ENCODE data around the gene PCNX3. TPM values are rescaled to one million over a fixed set of nuclear protein-coding genes. Genes with fewer than 3 reads are reported as not detected.

PCNX3 gene
- total and polyA plus RNA-seq, 2 of the 4 experiments (the other 2 are of a cell fraction) = 5.6 to 33.2 TPM

DNA sequence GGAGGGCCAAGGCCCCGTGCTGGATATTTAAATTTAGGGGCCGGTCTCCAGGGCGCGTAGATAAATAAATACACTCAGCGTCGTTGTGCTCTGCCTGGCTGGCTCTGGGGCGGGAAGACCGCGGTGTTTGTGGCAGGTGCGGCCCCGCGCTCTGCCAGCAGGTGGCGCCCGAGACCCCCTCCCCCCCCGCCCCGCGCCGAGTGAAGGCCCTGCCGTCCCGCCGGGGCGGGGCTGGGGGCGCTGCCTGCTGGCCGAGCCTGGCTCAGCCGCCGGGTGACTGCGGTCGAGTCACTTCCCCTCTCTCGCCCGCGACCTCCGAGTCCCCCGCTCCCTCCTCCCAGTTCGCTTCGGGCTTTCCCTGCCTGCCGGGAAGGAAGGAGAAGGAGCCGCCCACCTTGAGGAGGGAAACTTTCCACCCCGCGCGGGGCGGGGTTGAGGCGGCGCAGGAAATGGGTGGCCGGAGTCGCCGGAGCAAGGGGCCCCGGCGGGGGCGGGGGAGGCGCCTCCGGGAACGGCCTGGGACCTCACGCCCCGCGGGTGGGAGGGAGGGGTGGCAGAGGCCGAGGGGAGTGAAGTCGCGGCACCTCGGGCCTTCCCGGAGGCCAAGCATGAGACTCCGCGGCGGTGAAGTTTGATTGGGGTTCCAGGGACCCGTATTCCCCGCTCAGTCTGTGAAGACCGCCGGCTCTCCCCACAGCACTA is 41.3 kb upstream of the PCNX3 start (continued):
- peak; percentile 98 for TF ChIP-seq MAZ (IDR thresholded peaks at IDR 0.05; ENCODE audit: borderline replicate concordance, low read depth, low read length)
- TF ChIP-seq CEBPB (IDR thresholded peaks at IDR 0.05; ENCODE audit: low read depth, low read length) = no peak

DNA sequence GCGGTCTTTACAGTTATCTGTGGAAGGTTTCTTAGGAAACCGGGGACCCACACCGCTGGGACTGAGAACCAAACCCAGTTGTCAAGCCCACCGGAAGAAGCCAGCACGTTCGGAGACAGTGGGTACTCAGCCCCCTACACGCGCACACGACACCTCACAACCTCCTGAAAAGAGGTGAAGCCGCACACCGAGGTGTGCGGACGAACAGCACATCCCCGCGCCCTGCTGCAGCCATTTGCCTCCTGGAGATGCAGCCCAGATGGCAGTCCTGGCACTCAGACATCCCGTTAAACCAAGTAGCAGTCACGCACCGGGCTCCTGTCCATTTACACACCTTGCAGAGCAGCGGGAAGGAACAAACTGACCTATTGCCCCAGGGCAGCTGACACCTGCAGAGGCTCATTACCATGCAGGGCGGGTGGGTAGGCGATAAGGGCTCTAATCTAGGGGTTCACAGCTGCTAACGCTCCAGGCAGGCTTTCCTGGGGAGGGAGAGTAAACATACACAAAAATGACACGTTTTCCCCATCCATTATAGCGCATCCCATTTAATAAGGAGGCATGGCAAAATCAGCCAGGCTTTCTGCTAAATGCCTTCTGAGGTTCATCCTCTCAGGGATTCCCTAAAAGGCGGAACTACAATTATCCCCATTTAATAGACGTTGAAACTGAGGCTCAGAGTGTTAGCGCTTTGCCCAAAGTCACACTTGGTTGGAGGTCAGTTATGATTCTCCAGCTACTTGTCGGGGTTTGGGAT is 40.6 kb upstream of the PCNX3 start:
- H2BK120ac ChIP-seq (ENCODE audit: low read depth, low read length) = peak overlapping the region; percentile 83
- ChIA-PET CTCF (no interaction called here), POLR2A (ENCODE audit: unreplicated experiment) (no interaction called here)
- H3K23ac ChIP-seq (ENCODE audit: low read depth, low read length) = peak overlapping the region; percentile 93
- peaks cover 8% of the 10 kb centered on the region for H3K9me1 ChIP-seq (ENCODE audit: insufficient read depth, low read length)
- no peaks in the 10 kb centered on the region for H3K9me3 ChIP-seq (ENCODE audit: control insufficient read depth, insufficient read depth, low read length)
- peak overlapping the region; percentile 11; the same call in 1 of the 2 replicates for H3K18ac ChIP-seq (ENCODE audit: low read depth, low read length)
- peak overlapping the region; percentile 86 for H4K5ac ChIP-seq (ENCODE audit: low read depth, low read length)
- peaks cover 24 to 73% of the 10 kb centered on the region in 2 experiments for H3K79me1 ChIP-seq (ENCODE audit: low read depth in 1 of 2, low read length in 2 of 2)
- dilution Hi-C loops (cut with HindIII; ENCODE audit: low sequenced_read_pairs, unreplicated experiment) (no loop called here), intact Hi-C loops (cut with micrococcal nuclease) (loop anchor here (5.0 kb wide), 2 partner anchors 32 to 193 kb away; partner anchors contain the start of gene SLC25A45), in situ Hi-C loops (cut with MboI; ENCODE audit: low sequenced_read_pairs) (no loop called here)
- H2BK15ac ChIP-seq (ENCODE audit: low read depth, low read length) = peak overlapping the region; percentile 76; the same call in 2 of the 3 replicates
- H3K4me1 ChIP-seq (ENCODE audit: control insufficient read depth, insufficient read depth, low read length) = peaks cover 33% of the 10 kb centered on the region
- H3K4ac ChIP-seq (ENCODE audit: low read depth, low read length) = peak overlapping the region; percentile 96
- H4K91ac ChIP-seq (ENCODE audit: insufficient read depth, low read depth, low read length) = peak overlapping the region; percentile 80
- peak overlapping the region; percentile 58 to 90; a peak in 3 of 4 replicates for H4K8ac ChIP-seq (ENCODE audit: low read depth in 2 of 2, low read length in 2 of 2)
- peak overlapping the region; percentile 76 for H2BK5ac ChIP-seq (ENCODE audit: low read depth, low read length, poor library complexity, severe bottlenecking)
- no peak for ATAC-seq (ENCODE audit: low read depth)
- H3K14ac ChIP-seq (replicated peaks; ENCODE audit: low read depth, low read length) = peak overlapping the region; percentile 96
- H3K4me3 ChIP-seq (ENCODE audit: insufficient read depth, low read depth, low read length) = peak overlapping the region; percentile 58
- peak overlapping the region; percentile 34; the same call in 1 of the 2 replicates for H2BK20ac ChIP-seq (ENCODE audit: low read depth, low read length)
- H2AFZ ChIP-seq (replicated peaks; ENCODE audit: low read length, poor library complexity) = peak overlapping the region; percentile 90
- H2AK5ac ChIP-seq (ENCODE audit: low read depth, low read length) = peak overlapping the region; percentile 98
- H3K27me3 ChIP-seq (ENCODE audit: control insufficient read depth, insufficient read depth, low read length) = no peaks in the 10 kb centered on the region
- peak overlapping the region; percentile 72 for H3K9ac ChIP-seq (ENCODE audit: low read depth, low read length)
- peak overlapping the region; percentile 70 for H3K56ac ChIP-seq (ENCODE audit: extremely low read depth, insufficient read depth, low read length)
- H3K4me2 ChIP-seq (ENCODE audit: low read depth, low read length) = peak overlapping the region; percentile 87
- DNase-seq = no peak
- TF ChIP-seq CEBPB (IDR thresholded peaks at IDR 0.05; ENCODE audit: low read depth, low read length) = no peak
- no peak for TF ChIP-seq BHLHE40 (IDR thresholded peaks at IDR 0.05; ENCODE audit: low read depth, low read length)
- TF ChIP-seq RFX5 (IDR thresholded peaks at IDR 0.05; ENCODE audit: low read depth, low read length) = no peak
- TF ChIP-seq, protein P1, sequence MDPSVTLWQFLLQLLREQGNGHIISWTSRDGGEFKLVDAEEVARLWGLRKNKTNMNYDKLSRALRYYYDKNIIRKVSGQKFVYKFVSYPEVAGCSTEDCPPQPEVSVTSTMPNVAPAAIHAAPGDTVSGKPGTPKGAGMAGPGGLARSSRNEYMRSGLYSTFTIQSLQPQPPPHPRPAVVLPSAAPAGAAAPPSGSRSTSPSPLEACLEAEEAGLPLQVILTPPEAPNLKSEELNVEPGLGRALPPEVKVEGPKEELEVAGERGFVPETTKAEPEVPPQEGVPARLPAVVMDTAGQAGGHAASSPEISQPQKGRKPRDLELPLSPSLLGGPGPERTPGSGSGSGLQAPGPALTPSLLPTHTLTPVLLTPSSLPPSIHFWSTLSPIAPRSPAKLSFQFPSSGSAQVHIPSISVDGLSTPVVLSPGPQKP (IDR thresholded peaks at IDR 0.05; ENCODE audit: borderline replicate concordance, low read depth, low read length) = no peak
- no peak for TF ChIP-seq MXI1 (IDR thresholded peaks at IDR 0.05; ENCODE audit: borderline replicate concordance, low read depth, low read length)
- TF ChIP-seq, protein P2, sequence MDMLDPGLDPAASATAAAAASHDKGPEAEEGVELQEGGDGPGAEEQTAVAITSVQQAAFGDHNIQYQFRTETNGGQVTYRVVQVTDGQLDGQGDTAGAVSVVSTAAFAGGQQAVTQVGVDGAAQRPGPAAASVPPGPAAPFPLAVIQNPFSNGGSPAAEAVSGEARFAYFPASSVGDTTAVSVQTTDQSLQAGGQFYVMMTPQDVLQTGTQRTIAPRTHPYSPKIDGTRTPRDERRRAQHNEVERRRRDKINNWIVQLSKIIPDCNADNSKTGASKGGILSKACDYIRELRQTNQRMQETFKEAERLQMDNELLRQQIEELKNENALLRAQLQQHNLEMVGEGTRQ (IDR thresholded peaks at IDR 0.05; ENCODE audit: low read depth, low read length) = no peak
- TF ChIP-seq FOS (IDR thresholded peaks at IDR 0.05; ENCODE audit: low read depth, low read length) = no peak
- no peak for TF ChIP-seq POLR2A (IDR thresholded peaks at IDR 0.05; ENCODE audit: low read depth, low read length)
- no peak for TF ChIP-seq RCOR1 (IDR thresholded peaks at IDR 0.05; ENCODE audit: insufficient replicate concordance, low read length)
- TF ChIP-seq MAFK (IDR thresholded peaks at IDR 0.05; ENCODE audit: low read depth, low read length) = no peak
- TF ChIP-seq NFE2L2 (IDR thresholded peaks at IDR 0.05; ENCODE audit: low read depth, low read length) = no peak
- WGBS, 2 experiments (ENCODE audit: extremely low coverage in 2 of 2, insufficient read length in 1 of 2) = 66% methylated on average over 16 of the region's 28 CpGs; no CpG with 5 or more reads in 1 of the 2 experiments
- H3K27ac ChIP-seq (ENCODE audit: insufficient read depth, low read length) = peak overlapping the region; percentile 75
- H4K20me1 ChIP-seq (ENCODE audit: insufficient read depth, low read length) = peaks cover 33% of the 10 kb centered on the region
- no TSS peak for BruUV-seq (replicated peaks)
- peaks cover 8% of the 10 kb centered on the region; the same call in 1 of the 2 replicates for H3K36me3 ChIP-seq (ENCODE audit: control insufficient read depth, insufficient read depth, low read length)
- peak overlapping the region; percentile 91 for H2AK9ac ChIP-seq (replicated peaks; ENCODE audit: low read depth, low read length, poor library complexity)
